HG03457 (cell line): ENCODE data around the gene LDHD.

Experiments
- ATAC-seq: cut with Tn5 transposase; IDR thresholded peaks from one replicate; pipeline ENCODE4 v1.9.1; 2021; ENCODE audit warnings: moderate number of reproducible peaks; ENCODE audit not compliant: unreplicated experiment

The LDHD gene

DNA sequence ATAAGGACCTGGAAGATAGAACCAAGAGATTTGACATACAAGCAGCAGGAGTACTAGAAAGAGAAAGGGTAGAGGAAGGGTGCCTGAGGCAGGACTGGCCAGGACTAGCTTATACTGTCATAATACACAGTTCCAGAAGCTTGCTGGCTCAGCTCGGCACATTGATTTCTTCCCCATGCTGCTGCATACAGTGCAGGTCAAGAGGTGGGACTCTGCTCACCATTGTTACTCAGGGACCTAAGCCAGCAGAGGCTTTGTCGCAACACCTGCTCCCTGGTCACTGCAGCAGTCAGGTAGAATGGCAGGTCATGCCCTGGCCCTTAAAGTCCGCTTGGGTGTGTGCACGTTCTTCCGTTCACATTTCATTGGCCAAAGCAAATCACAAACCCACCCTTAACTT lies 32.8 kb downstream of the LDHD start:
- no peak for ATAC-seq

DNA sequence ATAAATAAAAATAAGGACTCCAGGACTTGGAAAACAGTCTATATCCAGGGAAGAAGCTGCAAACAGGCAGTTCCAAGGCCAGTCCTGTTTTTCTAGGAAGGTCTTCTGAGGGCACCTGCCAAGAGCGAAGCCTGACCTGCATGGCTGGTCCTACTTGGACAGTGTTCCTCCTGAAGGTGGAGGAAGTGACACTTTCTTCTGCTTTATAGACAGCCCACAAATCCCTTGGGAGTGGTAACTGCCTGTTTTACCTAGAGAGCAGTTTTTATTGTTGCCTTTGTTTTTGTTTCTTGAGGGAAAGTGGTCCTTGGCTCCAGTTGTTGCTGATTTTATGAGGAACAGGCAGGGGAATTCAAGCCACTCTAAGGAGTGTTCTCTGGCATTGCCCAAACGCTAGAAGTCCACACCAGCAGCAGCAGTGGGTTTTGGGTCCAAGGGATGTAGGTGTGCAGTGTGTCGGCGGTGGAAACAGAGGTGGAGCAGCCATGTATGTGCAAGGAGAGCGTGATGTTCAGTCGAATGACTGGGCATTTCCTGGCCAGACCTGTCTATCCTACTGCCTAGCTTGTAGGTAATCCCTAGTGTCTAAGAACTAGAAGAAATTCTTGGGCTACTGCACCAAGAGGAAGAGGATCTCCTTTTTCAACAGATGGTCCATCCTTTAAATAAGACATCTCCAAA lies 35.3 kb downstream of the LDHD start:
- no peak for ATAC-seq

DNA sequence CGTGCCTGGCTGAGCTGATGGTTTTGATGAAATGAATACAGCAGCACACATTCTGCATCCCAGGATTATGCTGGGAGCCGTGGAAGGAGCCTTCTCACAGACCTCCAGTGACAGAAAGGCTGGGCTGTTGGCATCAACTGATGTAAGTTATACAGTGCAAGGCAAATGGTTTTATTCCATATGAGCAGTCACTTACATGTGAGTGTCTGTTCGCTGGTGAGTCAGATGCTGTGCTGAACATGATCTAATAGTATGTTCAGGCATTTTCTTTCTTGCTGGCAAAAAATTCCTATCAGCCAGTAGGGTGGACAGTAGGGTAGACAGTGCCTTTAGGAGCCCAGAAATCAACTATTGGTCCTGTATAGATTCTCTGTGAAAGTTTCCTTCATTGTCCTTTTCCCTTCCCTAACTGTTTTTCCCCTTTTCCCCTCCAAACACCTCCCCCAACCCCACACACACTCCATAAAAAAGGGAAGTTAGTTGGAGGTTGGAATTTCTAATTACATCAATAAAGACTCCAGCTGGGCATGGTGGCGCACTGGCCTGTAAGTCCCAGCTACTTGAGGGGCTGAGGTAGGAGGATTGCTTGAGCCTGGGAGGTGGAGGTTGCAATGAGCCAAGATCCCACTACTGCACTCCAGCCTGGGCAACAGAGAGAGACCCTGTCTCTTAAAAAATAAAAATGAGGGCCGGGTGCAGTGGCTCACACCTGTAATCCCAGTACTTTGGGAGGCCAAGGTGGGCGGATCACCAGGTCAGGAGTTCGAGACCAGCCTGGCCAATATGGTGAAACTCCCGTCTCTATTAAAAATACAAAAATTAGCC lies 36.2 kb downstream of the LDHD start:
- no peak for ATAC-seq

DNA sequence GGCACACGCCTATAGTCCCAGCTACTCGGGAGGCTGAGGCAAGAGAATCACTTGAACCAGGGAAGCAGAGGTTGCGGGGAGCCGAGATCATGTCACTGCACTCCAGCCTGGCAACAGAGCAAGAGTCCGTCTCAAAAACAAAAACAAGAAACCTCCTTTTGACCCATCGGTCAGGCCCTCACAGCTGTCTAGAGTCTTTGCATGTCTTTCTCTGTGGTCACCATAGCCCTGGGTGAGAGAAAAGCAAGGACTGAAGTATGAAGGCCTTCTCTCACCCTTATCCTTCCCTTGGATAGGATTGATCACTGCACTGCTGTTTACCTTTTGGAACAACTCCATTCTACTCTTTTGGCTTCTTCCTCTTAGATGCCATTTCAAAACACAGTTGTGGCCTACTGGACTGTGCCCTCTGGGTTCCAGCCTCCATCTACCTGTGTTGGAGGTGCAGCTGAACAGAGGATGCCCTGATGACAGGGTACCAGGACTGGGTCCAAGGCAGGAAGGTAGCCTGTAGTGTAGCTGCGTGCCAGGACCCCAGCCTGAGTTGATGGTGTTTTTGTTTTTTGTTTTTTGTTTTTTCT lies 37.1 kb downstream of the LDHD start:
- no peak for ATAC-seq

DNA sequence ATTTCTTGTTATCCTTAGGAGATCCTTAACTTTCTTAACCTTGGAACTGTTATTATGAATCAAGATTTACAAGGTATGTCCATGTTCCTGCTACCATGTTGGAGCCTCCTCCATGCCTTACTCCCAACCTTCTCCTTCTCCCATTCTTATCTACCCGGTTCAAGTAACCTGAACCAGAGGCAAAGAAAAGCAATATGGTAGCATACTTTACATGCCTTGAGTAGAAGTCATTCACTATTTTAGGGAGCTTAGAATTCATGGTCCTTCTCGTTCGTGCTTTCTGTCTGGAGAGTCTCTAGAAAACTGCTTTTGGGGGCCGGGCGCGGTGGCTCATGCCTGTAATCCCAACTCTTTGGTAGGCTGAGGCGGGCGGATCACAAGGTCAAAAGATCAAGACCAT lies 37.7 kb downstream of the LDHD start:
- no peak for ATAC-seq

DNA sequence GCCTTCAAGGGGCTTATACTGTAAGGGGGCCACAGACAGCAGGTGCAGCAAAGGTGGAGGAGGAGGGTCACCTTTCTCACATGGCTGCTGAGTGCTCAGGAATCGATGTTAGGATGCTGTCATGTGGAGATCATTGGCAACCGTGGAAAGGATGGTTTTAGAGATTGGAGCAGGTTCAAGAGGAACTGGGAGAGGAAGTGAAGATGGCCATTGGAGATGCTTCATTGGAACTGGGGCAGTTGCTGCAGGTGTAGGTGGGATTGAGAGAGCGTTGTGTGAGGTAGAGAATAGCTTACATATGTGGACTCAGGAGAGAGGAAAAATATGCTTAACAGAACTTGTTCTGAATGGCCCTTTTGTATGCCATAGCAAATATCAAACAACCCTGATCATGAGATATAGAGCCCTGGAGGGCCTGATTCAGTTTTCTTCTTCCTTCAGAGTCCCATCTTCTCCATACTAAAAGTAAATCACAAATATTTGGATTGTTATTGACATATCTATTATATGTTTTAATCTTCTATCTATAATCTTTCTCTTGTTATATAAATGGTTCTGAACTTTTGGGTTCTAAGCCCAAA lies 40.8 kb downstream of the LDHD start:
- ATAC-seq = no peak

DNA sequence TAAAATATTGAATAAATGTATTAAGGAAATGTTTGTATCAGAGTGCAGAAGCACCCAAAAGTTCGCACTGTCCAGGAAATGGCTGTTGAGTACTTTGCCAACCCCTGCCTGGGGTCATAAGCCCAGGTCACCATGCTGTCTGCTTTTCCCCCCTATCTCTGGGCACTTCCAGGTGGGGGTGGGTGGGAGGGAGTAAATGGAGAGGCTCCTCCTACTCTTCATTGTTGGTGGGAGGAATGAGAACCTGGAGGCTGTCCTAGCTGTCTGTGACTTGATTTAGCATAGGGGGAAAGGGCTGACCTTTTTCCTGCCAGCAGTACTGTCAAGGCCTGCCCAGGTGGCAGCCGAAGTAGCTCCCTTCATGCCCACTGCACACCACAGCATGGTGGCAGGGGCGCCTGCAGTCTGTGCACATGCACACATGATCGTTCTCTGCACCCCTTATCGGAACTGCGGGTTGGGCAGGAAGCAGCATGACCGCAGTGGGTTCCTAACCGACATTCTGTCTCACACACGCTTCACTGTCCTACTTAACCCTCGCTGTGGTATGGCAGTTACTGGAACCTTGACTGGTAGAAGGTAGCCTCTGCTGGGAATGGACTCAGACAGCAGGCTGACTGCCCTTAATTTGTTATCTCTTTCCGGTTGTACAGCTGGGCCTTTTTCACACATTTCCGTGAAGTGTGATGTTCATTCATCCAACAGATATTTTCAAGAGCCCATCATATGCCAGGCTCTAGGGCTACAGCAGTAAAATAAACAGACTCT lies 41.5 kb downstream of the LDHD start:
- ATAC-seq = peak; percentile 91

DNA sequence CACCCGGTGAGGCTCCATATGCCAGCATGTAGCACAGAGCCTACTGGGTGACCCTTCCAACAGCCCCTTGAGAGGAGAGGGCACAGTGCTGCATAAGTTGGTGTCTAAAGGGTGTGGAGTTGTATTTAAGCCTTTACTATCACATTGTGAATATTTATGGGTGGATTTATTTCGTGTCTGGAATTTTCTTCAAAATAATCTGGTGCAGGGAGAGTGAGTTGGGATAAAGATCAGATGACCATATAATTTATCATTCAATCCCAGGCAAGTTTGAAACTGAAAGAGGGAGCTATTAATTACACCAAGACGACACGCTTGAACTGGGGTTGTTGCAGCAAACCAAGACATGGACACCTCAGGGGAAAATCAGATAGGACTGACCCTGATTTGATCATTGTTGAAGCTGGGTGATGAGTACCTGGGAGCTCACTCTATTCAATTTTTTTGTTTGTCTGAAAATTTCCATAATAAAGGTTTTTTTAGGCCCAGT lies 42.2 kb downstream of the LDHD start:
- no peak for ATAC-seq

DNA sequence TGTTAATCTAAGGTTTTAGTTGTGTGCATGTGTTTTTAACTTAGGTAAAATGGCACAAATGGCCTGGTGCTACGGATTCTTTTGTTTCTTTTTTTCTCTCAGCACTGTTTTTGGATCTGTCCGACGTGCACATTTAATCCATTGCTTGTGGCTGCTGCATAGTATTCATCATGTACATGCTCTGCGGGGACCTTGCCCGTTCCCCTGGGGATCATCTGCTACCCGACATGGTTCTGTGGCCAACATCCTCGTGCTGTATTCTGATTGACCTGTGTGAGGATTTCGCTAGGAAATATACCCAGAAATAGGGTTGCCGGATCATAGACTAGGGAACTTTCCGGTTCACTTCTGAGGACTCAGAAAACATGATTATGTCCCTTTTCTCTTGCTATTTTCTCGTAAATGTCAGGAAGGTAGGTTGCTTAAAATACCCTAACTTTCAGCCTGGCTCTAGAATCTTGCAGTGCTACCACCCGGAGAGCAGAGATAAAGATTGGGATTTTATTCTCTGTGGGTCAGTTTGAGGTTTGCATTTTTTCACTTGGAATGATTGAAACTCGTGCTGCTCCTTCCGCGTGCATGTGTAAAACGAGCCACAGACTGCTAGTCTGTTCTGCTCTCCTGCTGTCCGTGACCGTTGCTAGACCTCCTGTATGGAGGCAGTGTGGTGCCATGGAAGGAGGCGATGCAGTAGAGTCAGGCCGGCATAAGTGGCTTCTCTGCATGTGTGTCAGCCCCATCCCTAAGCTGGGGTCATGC lies 42.9 kb downstream of the LDHD start:
- no peak for ATAC-seq

DNA sequence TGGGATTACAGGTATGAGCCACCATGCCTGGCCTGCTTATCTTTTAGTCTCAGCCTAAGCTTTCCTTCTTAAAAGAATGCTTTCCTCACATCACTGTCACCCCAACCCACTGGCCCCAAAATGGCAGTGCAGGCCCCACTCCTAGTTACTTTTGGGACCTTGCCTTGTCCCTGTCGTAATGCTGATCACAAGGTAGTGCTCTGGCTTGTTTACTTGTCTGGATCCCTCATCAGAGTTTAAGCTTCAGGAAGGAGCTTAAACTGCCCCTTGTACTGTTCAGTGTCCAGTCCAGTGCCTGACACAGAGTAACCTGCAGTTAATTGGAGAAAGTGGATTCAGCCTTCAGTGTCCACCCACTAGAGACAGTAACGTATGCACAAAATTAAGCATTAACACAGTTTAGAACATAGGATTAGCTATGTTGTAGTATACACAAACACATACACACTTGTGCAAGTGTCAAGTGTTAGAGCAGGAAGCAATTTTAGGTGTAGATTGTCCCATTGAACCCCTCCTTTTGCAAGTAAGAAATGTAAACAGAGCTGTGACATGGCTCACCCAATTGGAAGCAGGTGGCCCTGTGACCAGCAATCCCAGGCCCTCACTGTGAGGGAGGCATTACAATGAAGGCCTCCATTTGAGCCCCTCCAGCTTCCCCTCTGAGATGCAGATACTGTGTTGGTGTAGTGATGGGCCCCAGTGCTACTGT lies 44.2 kb downstream of the LDHD start:
- ATAC-seq = no peak

DNA sequence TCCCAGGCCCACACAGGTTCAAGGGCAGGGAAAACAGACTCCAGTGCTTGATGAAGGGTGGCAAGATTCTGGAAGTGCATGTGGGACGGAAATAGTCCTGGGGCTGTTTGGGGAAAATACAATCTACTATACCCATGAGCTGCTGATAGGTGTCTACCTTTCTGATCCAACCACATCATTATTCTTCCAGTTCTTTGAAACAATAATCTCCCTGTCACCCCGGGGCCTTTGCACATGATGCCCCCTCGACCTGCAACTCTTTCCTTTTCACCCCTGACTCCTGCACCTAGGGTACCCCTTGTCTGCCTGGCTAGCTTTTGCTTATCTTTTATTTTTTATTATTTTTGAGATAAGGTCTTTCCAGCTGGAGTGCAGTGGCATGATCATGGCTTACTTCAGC lies 45.0 kb downstream of the LDHD start:
- ATAC-seq = no peak

DNA sequence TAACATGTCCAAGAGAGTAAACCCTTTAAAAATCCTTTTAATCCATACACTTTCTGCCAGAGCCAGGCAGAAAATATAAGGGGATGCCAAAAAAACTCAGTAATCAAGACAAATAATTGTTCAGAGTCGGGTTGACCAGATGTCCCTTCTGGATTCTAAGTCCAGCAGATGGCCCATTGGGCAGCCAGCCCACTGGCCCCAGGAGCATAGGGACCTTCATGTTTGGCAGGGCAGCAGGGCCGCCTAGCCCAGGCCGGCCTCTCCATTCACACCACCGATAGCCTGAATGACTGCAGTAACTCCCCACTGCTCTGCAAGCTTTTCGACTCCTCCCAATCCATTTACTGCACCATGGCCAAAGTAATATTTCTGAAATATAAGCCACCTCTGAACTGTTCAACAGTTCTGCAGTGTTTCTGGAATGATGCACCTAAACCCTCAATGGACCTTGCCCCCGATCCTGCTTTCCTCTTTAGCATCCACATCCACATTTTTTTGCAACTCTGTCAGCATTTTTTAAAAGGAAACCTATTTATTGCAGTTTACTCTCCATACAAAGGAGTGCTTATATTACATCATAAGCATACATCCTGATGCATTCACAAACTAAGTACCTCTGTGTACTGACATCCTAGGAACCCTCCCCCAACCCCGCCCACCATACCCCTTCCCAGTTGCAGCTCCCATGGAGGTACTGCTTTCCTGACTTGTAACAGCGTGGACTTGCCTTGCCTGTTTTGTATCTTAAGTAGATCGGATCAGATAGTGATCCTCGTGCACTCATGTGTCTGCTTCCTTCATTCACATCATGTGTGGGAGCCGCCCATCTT lies 46.4 kb downstream of the LDHD start:
- ATAC-seq = no peak

DNA sequence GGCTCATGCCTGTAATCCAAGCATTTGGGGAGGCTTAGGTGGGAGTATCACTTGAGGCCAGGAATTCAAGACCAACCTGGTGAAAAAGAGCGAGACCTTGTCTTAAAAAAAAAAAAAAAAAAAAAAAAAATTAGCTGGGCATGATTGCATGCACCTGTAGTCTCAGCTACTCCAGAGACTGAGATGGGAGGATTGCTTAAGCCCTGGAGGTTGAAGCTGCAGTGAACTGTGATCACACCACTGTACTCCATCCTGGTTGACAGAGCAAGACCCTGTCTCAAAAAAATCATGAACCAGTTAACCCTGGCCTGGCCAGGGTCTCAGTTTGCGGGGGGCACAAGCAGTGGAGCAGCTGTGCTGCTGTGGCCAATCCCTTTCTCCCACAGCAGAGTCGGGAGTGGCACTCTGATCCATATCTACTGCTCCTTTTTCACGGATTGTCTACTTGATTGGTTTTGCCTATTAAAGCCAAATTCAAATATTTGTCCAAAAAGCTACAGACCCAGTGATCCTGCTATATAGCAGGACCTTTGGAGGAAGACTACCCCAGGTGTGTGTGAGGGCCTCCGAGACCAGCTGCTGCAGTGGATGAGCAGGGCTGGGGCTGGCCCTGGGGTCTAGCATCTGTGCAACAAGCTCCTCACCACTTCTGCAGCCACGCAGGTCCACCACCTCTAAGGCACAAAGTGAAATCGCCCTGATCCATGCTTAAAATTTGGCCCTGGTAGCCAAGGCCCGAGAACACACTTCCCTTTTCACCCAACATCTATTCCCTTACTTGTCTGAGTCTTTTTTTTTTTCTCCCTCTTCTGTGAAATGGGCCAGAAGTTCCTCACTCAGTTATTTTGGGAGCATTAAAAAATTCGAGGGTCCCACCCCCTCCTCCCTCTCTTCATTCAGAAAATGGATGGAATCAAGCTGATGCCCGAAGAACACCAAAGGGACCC lies 48.2 kb downstream of the LDHD start:
- ATAC-seq = no peak

DNA sequence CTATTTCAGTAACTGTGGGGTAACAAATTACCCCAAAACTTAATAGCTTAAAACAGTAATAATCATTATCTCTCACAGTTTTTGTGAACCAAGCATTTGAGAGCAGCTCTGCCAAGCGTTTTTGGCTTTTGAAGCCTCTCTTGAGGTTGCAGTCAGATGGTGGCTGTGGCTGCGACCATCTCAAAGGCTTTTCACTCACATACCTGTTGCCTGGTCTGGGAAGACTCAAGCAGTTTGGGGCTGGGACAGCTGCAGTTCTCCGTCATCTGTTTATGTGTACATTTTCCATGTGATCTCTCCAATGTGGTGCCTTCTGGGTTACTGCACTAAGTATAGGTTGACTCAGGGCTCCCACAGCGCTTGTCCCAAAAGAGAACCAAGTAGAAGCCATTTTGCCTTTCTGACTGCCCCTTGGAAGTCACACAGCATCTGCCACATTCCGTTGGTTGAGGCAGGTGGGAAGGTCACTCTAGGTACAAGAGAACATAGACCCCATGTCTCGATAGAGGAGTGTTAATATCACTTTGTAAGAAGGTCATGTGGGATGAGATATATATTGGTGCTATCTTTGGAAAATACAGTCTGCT lies 49.6 kb downstream of the LDHD start:
- no peak for ATAC-seq

DNA sequence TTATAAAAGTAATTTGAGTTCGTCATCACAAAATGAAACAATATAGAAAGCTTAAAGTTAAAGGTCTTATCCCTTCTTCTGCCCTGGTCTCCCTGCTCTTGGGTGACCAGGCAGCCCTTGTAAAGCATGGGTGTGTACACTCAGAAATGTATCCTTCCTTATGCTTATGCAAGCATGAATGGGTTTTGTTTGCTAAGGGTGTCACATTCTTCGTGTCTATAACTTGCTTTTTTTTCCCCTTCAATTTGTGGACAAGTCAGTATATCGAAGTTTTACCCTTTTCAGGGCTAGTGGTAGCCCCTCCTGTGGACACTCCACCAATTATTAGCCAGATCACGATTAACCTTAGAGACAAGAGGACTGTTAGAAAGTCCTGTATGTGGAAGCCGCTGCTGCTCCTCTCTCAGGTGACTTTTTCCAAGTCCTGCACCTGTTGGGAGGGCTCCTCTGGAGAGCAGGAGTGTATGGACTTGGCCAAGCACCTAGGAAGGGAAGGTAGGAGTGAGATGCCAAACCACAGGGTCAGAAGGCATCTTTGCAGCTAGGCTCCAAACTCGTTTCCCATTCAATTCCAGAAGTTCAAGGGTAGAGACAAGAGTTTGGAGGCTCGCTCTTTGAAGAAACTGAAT lies 50.9 kb downstream of the LDHD start:
- no peak for ATAC-seq

DNA sequence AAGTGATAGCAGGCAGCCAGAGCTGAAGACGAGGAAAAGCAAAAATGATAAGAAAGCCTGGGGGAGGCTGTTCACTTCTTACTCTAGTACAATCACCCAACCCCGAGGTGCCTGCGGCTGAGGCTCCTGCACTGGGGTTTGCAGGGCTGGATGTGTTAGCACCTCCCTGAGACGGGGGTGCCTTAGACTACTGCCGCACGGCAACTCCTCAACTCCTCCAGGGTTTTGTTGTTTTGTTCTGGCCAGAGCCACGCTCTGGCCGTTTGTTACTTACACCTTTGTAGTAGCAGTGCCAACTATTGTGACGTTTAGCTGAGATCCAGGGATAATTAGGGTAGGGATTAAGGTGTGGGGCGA lies 51.5 kb downstream of the LDHD start:
- ATAC-seq = no peak
